ENCODE results near the gene TNFRSF11A. TPM values are rescaled to one million over a fixed set of nuclear protein-coding genes. Genes with fewer than 3 reads are reported as not detected.

The TNFRSF11A gene
- total RNA-seq, 1 donor from 2014 or later: 43.0 TPM

GRCh38 chr18:62379051-62379450 lies 53.9 kb downstream of the TNFRSF11A start:
- intact Hi-C loops (cut with micrococcal nuclease): no loop called here
- H3K27me3 Mint-ChIP-seq (ENCODE audit: low read depth): no peaks in the 10 kb centered on the region
- H3K9me3 Mint-ChIP-seq: no peaks in the 10 kb centered on the region
- H3K36me3 Mint-ChIP-seq (ENCODE audit: low read depth): peaks cover 82% of the 10 kb centered on the region
- peak overlapping the region; percentile 28 for H3K27ac Mint-ChIP-seq
- DNase-seq (ENCODE audit: low spot score): no peak
- peaks cover 37% of the 10 kb centered on the region for H3K4me1 Mint-ChIP-seq (ENCODE audit: low read depth)
- no peak overlapping the region for H3K4me3 Mint-ChIP-seq (ENCODE audit: low read depth)

- DNase-seq (ENCODE audit: low spot score): no peak
- H3K27me3 Mint-ChIP-seq (ENCODE audit: low read depth): no peaks in the 10 kb centered on the region
- H3K27ac Mint-ChIP-seq: no peak overlapping the region
- no peak overlapping the region for H3K4me3 Mint-ChIP-seq (ENCODE audit: low read depth)
- peaks cover 89% of the 10 kb centered on the region for H3K36me3 Mint-ChIP-seq (ENCODE audit: low read depth)
- intact Hi-C loops (cut with micrococcal nuclease): no loop called here
- peaks cover 21% of the 10 kb centered on the region for H3K4me1 Mint-ChIP-seq (ENCODE audit: low read depth)
- no peaks in the 10 kb centered on the region for H3K9me3 Mint-ChIP-seq
Measured at GRCh38 chr18:62381373-62381772, 56.3 kb downstream of the TNFRSF11A start.

- intact Hi-C loops (cut with micrococcal nuclease): no loop called here
- no peak for DNase-seq (ENCODE audit: low spot score)
- peaks cover 87% of the 10 kb centered on the region for H3K36me3 Mint-ChIP-seq (ENCODE audit: low read depth)
- no peaks in the 10 kb centered on the region for H3K9me3 Mint-ChIP-seq
- H3K4me3 Mint-ChIP-seq (ENCODE audit: low read depth): no peak overlapping the region
- peak overlapping the region; percentile 12 for H3K27ac Mint-ChIP-seq
- H3K4me1 Mint-ChIP-seq (ENCODE audit: low read depth): peaks cover 8% of the 10 kb centered on the region
- H3K27me3 Mint-ChIP-seq (ENCODE audit: low read depth): no peaks in the 10 kb centered on the region
Measured at GRCh38 chr18:62384068-62384467, 59.0 kb downstream of the TNFRSF11A start.

GRCh38 chr18:62384610-62385097 lies 59.5 kb downstream of the TNFRSF11A start:
- H3K36me3 Mint-ChIP-seq (ENCODE audit: low read depth): peaks cover 84% of the 10 kb centered on the region
- H3K9me3 Mint-ChIP-seq: no peaks in the 10 kb centered on the region
- no peak overlapping the region for H3K27ac Mint-ChIP-seq
- no peak overlapping the region for H3K4me3 Mint-ChIP-seq (ENCODE audit: low read depth)
- H3K4me1 Mint-ChIP-seq (ENCODE audit: low read depth): peaks cover 6% of the 10 kb centered on the region
- intact Hi-C loops (cut with micrococcal nuclease): no loop called here
- no peaks in the 10 kb centered on the region for H3K27me3 Mint-ChIP-seq (ENCODE audit: low read depth)
- no peak for DNase-seq (ENCODE audit: low spot score)

- Mint-ChIP-seq H3K36me3 (ENCODE audit: low read depth) (peaks cover 74% of the 10 kb centered on the region), H3K4me3 (ENCODE audit: low read depth) (no peak overlapping the region), H3K27ac (no peak overlapping the region), H3K27me3 (ENCODE audit: low read depth) (no peaks in the 10 kb centered on the region), H3K4me1 (ENCODE audit: low read depth) (peaks cover 6% of the 10 kb centered on the region), H3K9me3 (no peaks in the 10 kb centered on the region)
- DNase-seq (ENCODE audit: low spot score): no peak
- intact Hi-C loops (cut with micrococcal nuclease): no loop called here
Measured at GRCh38 chr18:62386091-62386490, 61.0 kb downstream of the TNFRSF11A start.

GRCh38 chr18:62386601-62387000 lies 61.5 kb downstream of the TNFRSF11A start:
- Mint-ChIP-seq H3K4me3 (ENCODE audit: low read depth) (no peak overlapping the region), H3K4me1 (ENCODE audit: low read depth) (peaks cover 6% of the 10 kb centered on the region), H3K27ac (no peak overlapping the region), H3K36me3 (ENCODE audit: low read depth) (peaks cover 69% of the 10 kb centered on the region), H3K27me3 (ENCODE audit: low read depth) (no peaks in the 10 kb centered on the region), H3K9me3 (no peaks in the 10 kb centered on the region)
- intact Hi-C loops (cut with micrococcal nuclease): no loop called here
- DNase-seq (ENCODE audit: low spot score): no peak

GRCh38 chr18:62387257-62387656 lies 62.1 kb downstream of the TNFRSF11A start:
- Mint-ChIP-seq H3K27ac (no peak overlapping the region), H3K4me3 (ENCODE audit: low read depth) (no peak overlapping the region), H3K9me3 (no peaks in the 10 kb centered on the region), H3K27me3 (ENCODE audit: low read depth) (no peaks in the 10 kb centered on the region), H3K4me1 (ENCODE audit: low read depth) (peaks cover 6% of the 10 kb centered on the region), H3K36me3 (ENCODE audit: low read depth) (peaks cover 66% of the 10 kb centered on the region)
- intact Hi-C loops (cut with micrococcal nuclease): no loop called here
- DNase-seq (ENCODE audit: low spot score): no peak

- Mint-ChIP-seq H3K9me3 (no peaks in the 10 kb centered on the region), H3K27me3 (ENCODE audit: low read depth) (no peaks in the 10 kb centered on the region), H3K36me3 (ENCODE audit: low read depth) (peaks cover 48% of the 10 kb centered on the region), H3K27ac (no peak overlapping the region), H3K4me3 (ENCODE audit: low read depth) (no peak overlapping the region), H3K4me1 (ENCODE audit: low read depth) (no peaks in the 10 kb centered on the region)
- intact Hi-C loops (cut with micrococcal nuclease): no loop called here
- no peak for DNase-seq (ENCODE audit: low spot score)
Measured at GRCh38 chr18:62388855-62389760, 64.0 kb downstream of the TNFRSF11A start.

GRCh38 chr18:62389761-62390481 lies 64.8 kb downstream of the TNFRSF11A start:
- no peak overlapping the region for H3K4me3 Mint-ChIP-seq (ENCODE audit: low read depth)
- DNase-seq (ENCODE audit: low spot score): no peak
- no peaks in the 10 kb centered on the region for H3K27me3 Mint-ChIP-seq (ENCODE audit: low read depth)
- H3K4me1 Mint-ChIP-seq (ENCODE audit: low read depth): no peaks in the 10 kb centered on the region
- no peak overlapping the region for H3K27ac Mint-ChIP-seq
- no peaks in the 10 kb centered on the region for H3K9me3 Mint-ChIP-seq
- intact Hi-C loops (cut with micrococcal nuclease): no loop called here
- peaks cover 43% of the 10 kb centered on the region for H3K36me3 Mint-ChIP-seq (ENCODE audit: low read depth)

GRCh38 chr18:62394006-62394763 lies 69.1 kb downstream of the TNFRSF11A start:
- no peak for DNase-seq (ENCODE audit: low spot score)
- H3K36me3 Mint-ChIP-seq (ENCODE audit: low read depth): peaks cover 5% of the 10 kb centered on the region
- H3K27me3 Mint-ChIP-seq (ENCODE audit: low read depth): no peaks in the 10 kb centered on the region
- no peaks in the 10 kb centered on the region for H3K9me3 Mint-ChIP-seq
- no peak overlapping the region for H3K4me3 Mint-ChIP-seq (ENCODE audit: low read depth)
- intact Hi-C loops (cut with micrococcal nuclease): no loop called here
- H3K4me1 Mint-ChIP-seq (ENCODE audit: low read depth): peaks cover 32% of the 10 kb centered on the region
- H3K27ac Mint-ChIP-seq: no peak overlapping the region

GRCh38 chr18:62396381-62396780 lies 71.3 kb downstream of the TNFRSF11A start:
- intact Hi-C loops (cut with micrococcal nuclease): loop anchor here (1.0 to 2.0 kb wide), 3 partner anchors 24 to 50 kb away; no protein-coding TSS in a partner anchor
- no peaks in the 10 kb centered on the region for H3K9me3 Mint-ChIP-seq
- H3K4me3 Mint-ChIP-seq (ENCODE audit: low read depth): no peak overlapping the region
- no peak for DNase-seq (ENCODE audit: low spot score)
- no peaks in the 10 kb centered on the region for H3K27me3 Mint-ChIP-seq (ENCODE audit: low read depth)
- H3K27ac Mint-ChIP-seq: peak overlapping the region; percentile 61
- no peaks in the 10 kb centered on the region for H3K36me3 Mint-ChIP-seq (ENCODE audit: low read depth)
- peaks cover 52% of the 10 kb centered on the region for H3K4me1 Mint-ChIP-seq (ENCODE audit: low read depth)

- no peaks in the 10 kb centered on the region for H3K36me3 Mint-ChIP-seq (ENCODE audit: low read depth)
- peaks cover 56% of the 10 kb centered on the region for H3K4me1 Mint-ChIP-seq (ENCODE audit: low read depth)
- peak overlapping the region; percentile 61 for H3K27ac Mint-ChIP-seq
- no peak for DNase-seq (ENCODE audit: low spot score)
- no peaks in the 10 kb centered on the region for H3K9me3 Mint-ChIP-seq
- intact Hi-C loops (cut with micrococcal nuclease): loop anchor here (1.0 to 2.0 kb wide), 3 partner anchors 23 to 50 kb away; no protein-coding TSS in a partner anchor
- no peak overlapping the region for H3K4me3 Mint-ChIP-seq (ENCODE audit: low read depth)
- H3K27me3 Mint-ChIP-seq (ENCODE audit: low read depth): no peaks in the 10 kb centered on the region
Measured at GRCh38 chr18:62396967-62397366, 71.9 kb downstream of the TNFRSF11A start.
